OCI-LY3 (cell line): ENCODE data around the gene STIMATE.

Source experiments
- H2AFZ ChIP-seq: fragments of 200-600, 300-600 bp; shearing (Covaris generic); 2 replicates; pipeline ENCODE4 v1.6.0; 2014; ENCODE audit warnings: antibody characterized with exemption, low read depth, low read length
- H3K27ac ChIP-seq: fragments of 200-600, 300-600 bp; sonication (generic); 2 replicates; pipeline ENCODE4 v1.5.1; 2014; ENCODE audit warnings: mild to moderate bottlenecking, low read length, moderate library complexity, mixed read lengths
- H3K27me3 ChIP-seq: fragments of 200-600, 300-600 bp; sonication (generic); 2 replicates; pipeline ENCODE4 v1.6.1; 2014; ENCODE audit warnings: low read depth, low read length, mixed read lengths
- H3K36me3 ChIP-seq: fragments of 200-600, 300-600 bp; sonication (generic); replicated peaks from 2 replicates; pipeline ENCODE3; 2014; ENCODE audit warnings: low read depth, low read length, mixed read lengths
- H3K4me1 ChIP-seq: fragments of 300-600, 200-600 bp; sonication (generic); 2 replicates; pipeline ENCODE4 v1.6.1; 2014; ENCODE audit warnings: low read length, mixed read lengths
- H3K4me2 ChIP-seq: fragments of 200-600, 300-600 bp; sonication (generic); 2 replicates; pipeline ENCODE4 v1.6.1; 2014; ENCODE audit warnings: low read length, mixed read lengths
- H3K4me3 ChIP-seq: fragments of 300-600, 200-600 bp; sonication (generic); 2 replicates; pipeline ENCODE4 v1.5.1; 2014; ENCODE audit warnings: antibody characterized with exemption, mild to moderate bottlenecking, low read length, moderate library complexity
- H3K79me2 ChIP-seq: fragments of 300-600, 200-600 bp; shearing (Covaris generic); 2 replicates; pipeline ENCODE4 v1.6.1; 2014; ENCODE audit warnings: mild to moderate bottlenecking, low read length, mixed read lengths
- H3K9ac ChIP-seq: fragments of 300-600, 200-600 bp; shearing (Covaris generic); 2 replicates; pipeline ENCODE4 v1.6.0; 2014; ENCODE audit warnings: mild to moderate bottlenecking, low read length, moderate library complexity
- H3K9me3 ChIP-seq: fragments of 200-600, 300-600 bp; shearing (Covaris generic); 2 replicates; pipeline ENCODE4 v1.6.1; 2014; ENCODE audit warnings: low read length, mixed read lengths; ENCODE audit not compliant: insufficient read depth
- H4K20me1 ChIP-seq: fragments of 200-600, 300-600 bp; sonication (generic); 2 replicates; pipeline ENCODE4 v1.6.1; 2016; ENCODE audit warnings: low read length, mixed read lengths; ENCODE audit not compliant: insufficient read depth
- CTCF ChIP-seq: fragments of 200-600, 300-600 bp; sonication (generic); IDR thresholded peaks from 2 replicates; pipeline ENCODE4 v1.5.1; 2014; ENCODE audit warnings: antibody characterized with exemption, low read length, low read depth
- EZH2phosphoT487 ChIP-seq: fragments of 200-600 bp; shearing (Covaris generic); IDR thresholded peaks from 2 replicates; pipeline ENCODE4 v1.6.1; 2018; ENCODE audit warnings: antibody characterized with exemption, mixed run types, low read depth

The STIMATE gene

GRCh38 chr3:52829906-52830463, 67.4 kb downstream of the STIMATE start:
- no peaks in the 10 kb centered on the region for H3K79me2 ChIP-seq
- no peaks in the 10 kb centered on the region for H3K27me3 ChIP-seq
- H3K4me1 ChIP-seq: no peaks in the 10 kb centered on the region
- H3K36me3 ChIP-seq: no peaks in the 10 kb centered on the region
- H3K4me3 ChIP-seq: no peak overlapping the region
- H3K9me3 ChIP-seq: no peaks in the 10 kb centered on the region
- no peak overlapping the region for H3K9ac ChIP-seq
- TF ChIP-seq CTCF (no peak), EZH2phosphoT487 (no peak)
- no peaks in the 10 kb centered on the region for H4K20me1 ChIP-seq
- H3K27ac ChIP-seq: no peak overlapping the region
- H2AFZ ChIP-seq: no peak overlapping the region
- no peak overlapping the region for H3K4me2 ChIP-seq

GRCh38 chr3:52829482-52829881, 67.9 kb downstream of the STIMATE start:
- Histone ChIP-seq H3K36me3 (no peaks in the 10 kb centered on the region), H3K9ac (no peak overlapping the region), H4K20me1 (no peaks in the 10 kb centered on the region), H3K4me3 (no peak overlapping the region), H3K4me2 (no peak overlapping the region), H3K4me1 (no peaks in the 10 kb centered on the region), H3K27me3 (no peaks in the 10 kb centered on the region), H2AFZ (no peak overlapping the region), H3K79me2 (no peaks in the 10 kb centered on the region), H3K27ac (no peak overlapping the region), H3K9me3 (no peaks in the 10 kb centered on the region)
- no peak for TF ChIP-seq CTCF
- no peak for TF ChIP-seq EZH2phosphoT487

- Histone ChIP-seq H3K79me2 (no peaks in the 10 kb centered on the region), H3K36me3 (no peaks in the 10 kb centered on the region), H3K4me3 (no peak overlapping the region), H3K9me3 (no peaks in the 10 kb centered on the region), H3K27me3 (no peaks in the 10 kb centered on the region), H3K27ac (no peak overlapping the region), H3K9ac (no peak overlapping the region), H3K4me2 (no peak overlapping the region), H2AFZ (no peak overlapping the region), H4K20me1 (no peaks in the 10 kb centered on the region), H3K4me1 (no peaks in the 10 kb centered on the region)
- TF ChIP-seq CTCF (no peak), EZH2phosphoT487 (no peak)
Measured at GRCh38 chr3:52827866-52828376, 69.4 kb downstream of the STIMATE start.

- Histone ChIP-seq H3K79me2 (no peaks in the 10 kb centered on the region), H3K27me3 (no peaks in the 10 kb centered on the region), H3K9ac (no peak overlapping the region), H3K9me3 (no peaks in the 10 kb centered on the region), H3K4me3 (no peak overlapping the region), H3K27ac (no peak overlapping the region), H4K20me1 (no peaks in the 10 kb centered on the region), H3K4me1 (no peaks in the 10 kb centered on the region), H3K4me2 (no peak overlapping the region), H2AFZ (no peak overlapping the region), H3K36me3 (no peaks in the 10 kb centered on the region)
- no peak for TF ChIP-seq CTCF
- TF ChIP-seq EZH2phosphoT487: no peak
Measured at GRCh38 chr3:52827441-52827840, 69.9 kb downstream of the STIMATE start.
